ENCODE measurements around the gene SCAMP2. TPM values are rescaled to one million over a fixed set of nuclear protein-coding genes. Genes with fewer than 3 reads are reported as not detected.

SCAMP2 gene
- total and polyA plus RNA-seq, 2 donors (not counting 1 experiment from before 2014, with no cell fraction given) = 15.5 to 86.2 TPM

- Histone ChIP-seq H2AFZ (ENCODE audit: low read length) (no peak overlapping the region), H3K27ac (ENCODE audit: insufficient read depth, low read length) (no peak overlapping the region), H3K36me3 (ENCODE audit: control insufficient read depth, insufficient read depth, low read length) (no peaks in the 10 kb centered on the region), H3K9me3 (ENCODE audit: control insufficient read depth, insufficient read depth, low read depth, low read length) (no peaks in the 10 kb centered on the region), H4K20me1 (ENCODE audit: control insufficient read depth, extremely low read depth, insufficient read depth, low read length) (no peaks in the 10 kb centered on the region), H3K4me1 (ENCODE audit: control insufficient read depth, extremely low read depth, insufficient read depth, low read length) (no peaks in the 10 kb centered on the region), H3K79me2 (ENCODE audit: control insufficient read depth, insufficient read depth, low read length) (no peaks in the 10 kb centered on the region), H3K4me2 (ENCODE audit: extremely low read depth, insufficient read depth, low read length) (no peak overlapping the region), H3K27me3 (ENCODE audit: control insufficient read depth, insufficient read depth, low read length) (no peaks in the 10 kb centered on the region), H3K9ac (ENCODE audit: insufficient read depth, low read length) (no peak overlapping the region), H3K4me3 (replicated peaks in 1 of 4; ENCODE audit: control extremely low read depth in 1 of 4, insufficient read depth in 1 of 4, low read depth in 3 of 4, low read length in 4 of 4) (no peak overlapping the region)
- TF ChIP-seq EZH2 (IDR thresholded peaks at IDR 0.05; ENCODE audit: low read length, missing control alignments) = no peak
- no peak for TF ChIP-seq CTCF (conservative IDR thresholded peaks at IDR 0.05 in 1 of 2, IDR thresholded peaks at IDR 0.05 in 1 of 2; ENCODE audit: low read depth in 1 of 2, low read length in 2 of 2)
- no peak for DNase-seq (ENCODE audit: low read depth in 2 of 2)
These were observed 14.8 kb downstream of the SCAMP2 start for GRCh38 chr15:74858369-74858740.

- Histone ChIP-seq H3K9me3 (ENCODE audit: control insufficient read depth, insufficient read depth, low read depth, low read length) (no peaks in the 10 kb centered on the region), H3K4me2 (ENCODE audit: extremely low read depth, insufficient read depth, low read length) (no peak overlapping the region), H3K27me3 (ENCODE audit: control insufficient read depth, insufficient read depth, low read length) (no peaks in the 10 kb centered on the region), H4K20me1 (ENCODE audit: control insufficient read depth, extremely low read depth, insufficient read depth, low read length) (no peaks in the 10 kb centered on the region), H3K27ac (ENCODE audit: insufficient read depth, low read length) (no peak overlapping the region), H2AFZ (ENCODE audit: low read length) (no peak overlapping the region), H3K4me1 (ENCODE audit: control insufficient read depth, extremely low read depth, insufficient read depth, low read length) (no peaks in the 10 kb centered on the region), H3K4me3 (replicated peaks in 1 of 4; ENCODE audit: control extremely low read depth in 1 of 4, insufficient read depth in 1 of 4, low read depth in 3 of 4, low read length in 4 of 4) (no peak overlapping the region), H3K9ac (ENCODE audit: insufficient read depth, low read length) (no peak overlapping the region), H3K36me3 (ENCODE audit: control insufficient read depth, insufficient read depth, low read length) (no peaks in the 10 kb centered on the region), H3K79me2 (ENCODE audit: control insufficient read depth, insufficient read depth, low read length) (no peaks in the 10 kb centered on the region)
- TF ChIP-seq EZH2 (IDR thresholded peaks at IDR 0.05; ENCODE audit: low read length, missing control alignments) (no peak), CTCF (conservative IDR thresholded peaks at IDR 0.05 in 1 of 2, IDR thresholded peaks at IDR 0.05 in 1 of 2; ENCODE audit: low read depth in 1 of 2, low read length in 2 of 2) (no peak)
- DNase-seq (ENCODE audit: low read depth in 2 of 2) = no peak
These were observed 15.3 kb downstream of the SCAMP2 start for GRCh38 chr15:74857671-74858368.

- Histone ChIP-seq H4K20me1 (ENCODE audit: control insufficient read depth, extremely low read depth, insufficient read depth, low read length) (no peaks in the 10 kb centered on the region), H3K9me3 (ENCODE audit: control insufficient read depth, insufficient read depth, low read depth, low read length) (no peaks in the 10 kb centered on the region), H3K9ac (ENCODE audit: insufficient read depth, low read length) (no peak overlapping the region), H3K27me3 (ENCODE audit: control insufficient read depth, insufficient read depth, low read length) (no peaks in the 10 kb centered on the region), H3K4me2 (ENCODE audit: extremely low read depth, insufficient read depth, low read length) (no peak overlapping the region), H2AFZ (ENCODE audit: low read length) (no peak overlapping the region), H3K27ac (ENCODE audit: insufficient read depth, low read length) (no peak overlapping the region), H3K36me3 (ENCODE audit: control insufficient read depth, insufficient read depth, low read length) (peaks cover 3% of the 10 kb centered on the region), H3K79me2 (ENCODE audit: control insufficient read depth, insufficient read depth, low read length) (no peaks in the 10 kb centered on the region), H3K4me3 (replicated peaks in 1 of 4; ENCODE audit: control extremely low read depth in 1 of 4, insufficient read depth in 1 of 4, low read depth in 3 of 4, low read length in 4 of 4) (no peak overlapping the region), H3K4me1 (ENCODE audit: control insufficient read depth, extremely low read depth, insufficient read depth, low read length) (no peaks in the 10 kb centered on the region)
- DNase-seq (ENCODE audit: low read depth in 2 of 2) = no peak
- TF ChIP-seq EZH2 (IDR thresholded peaks at IDR 0.05; ENCODE audit: low read length, missing control alignments) (no peak), CTCF (conservative IDR thresholded peaks at IDR 0.05 in 1 of 2, IDR thresholded peaks at IDR 0.05 in 1 of 2; ENCODE audit: low read depth in 1 of 2, low read length in 2 of 2) (no peak)
These were observed 16.0 kb downstream of the SCAMP2 start for GRCh38 chr15:74857082-74857655.
